ENCODE data around the gene GBA3. TPM values are rescaled to one million over a fixed set of nuclear protein-coding genes. Genes with fewer than 3 reads are reported as not detected.

The GBA3 gene
- not detected in 2 replicates for total RNA-seq (2014; rRNA removed; shearing (Covaris generic))

DNA sequence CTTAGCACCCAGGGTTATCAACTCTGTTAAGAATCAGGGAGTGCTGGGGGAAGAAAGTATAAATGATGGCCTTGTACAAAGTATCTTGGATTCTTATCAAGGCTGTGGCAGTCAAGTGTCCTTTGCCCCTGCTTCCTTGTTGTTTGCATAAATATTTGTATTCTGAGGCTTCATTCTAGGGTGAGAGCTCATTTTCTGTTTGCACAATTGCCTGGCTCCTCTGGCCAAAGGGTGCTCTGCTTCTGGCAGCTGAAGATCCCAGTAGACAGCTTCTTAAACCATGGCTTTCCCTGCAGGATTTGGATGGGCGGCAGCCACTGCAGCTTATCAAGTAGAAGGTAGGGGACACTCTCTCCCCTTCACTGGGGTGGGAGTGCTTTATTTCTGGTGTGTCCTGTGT, at the start of gene GBA3:
TSS of gene GBA3 (plus strand) at position 202 of the 400 bp plus-strand sequence.
- no peak for DNase-seq (ENCODE audit: low read depth)

DNA sequence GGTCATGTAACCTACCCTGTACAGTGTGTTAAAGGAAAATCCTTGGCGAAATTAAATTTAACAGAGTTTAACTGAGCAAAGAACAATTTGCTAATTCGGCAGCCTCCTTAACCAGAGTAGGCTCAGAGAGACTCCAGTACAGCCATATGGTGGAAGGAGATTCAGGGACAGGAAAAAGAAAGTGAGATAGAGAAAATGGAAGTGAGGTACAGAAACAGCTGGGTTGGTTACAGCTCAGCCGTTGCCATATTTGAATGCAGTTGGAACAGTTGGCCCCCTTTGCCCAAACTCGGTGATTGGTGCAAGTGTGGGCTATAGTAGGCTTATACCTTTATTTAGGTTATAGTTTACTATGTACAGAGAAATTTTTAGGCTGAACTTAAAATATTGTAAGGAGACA, 48.8 kb upstream of the GBA3 start:
- no peak for DNase-seq (ENCODE audit: low read depth)

DNA sequence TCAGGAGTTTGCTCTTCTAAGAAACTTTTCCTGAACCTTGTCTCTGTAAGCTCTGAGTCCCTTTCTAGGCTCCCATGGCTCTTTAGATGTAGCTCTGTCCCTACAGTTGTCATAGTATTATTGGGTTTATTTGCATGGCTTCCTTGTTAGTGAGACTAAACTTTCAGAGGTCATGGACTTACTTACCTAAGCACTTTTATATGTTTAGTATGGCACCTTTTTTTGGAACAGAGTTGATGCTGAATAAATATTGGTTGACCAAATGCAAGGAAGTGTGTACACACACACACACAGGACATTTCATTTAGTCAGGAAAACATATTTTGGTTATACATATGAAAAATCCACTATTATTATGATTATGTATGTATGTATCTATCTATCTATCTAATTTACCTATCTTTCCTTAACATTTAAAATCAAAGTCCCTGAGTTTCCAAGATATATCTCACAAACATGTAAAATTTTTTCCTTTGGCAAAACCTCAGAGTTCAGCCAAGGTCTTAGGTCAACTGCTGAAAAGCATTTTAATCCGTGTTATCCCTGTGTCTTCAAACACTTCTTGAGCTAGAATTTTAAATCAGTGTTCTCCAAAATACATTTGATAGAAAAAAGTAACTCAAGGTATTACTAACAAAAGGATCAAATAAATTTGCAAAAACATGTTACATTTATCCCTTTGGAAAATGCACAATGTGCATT, 47.1 kb upstream of the GBA3 start:
- DNase-seq (ENCODE audit: low read depth): no peak

DNA sequence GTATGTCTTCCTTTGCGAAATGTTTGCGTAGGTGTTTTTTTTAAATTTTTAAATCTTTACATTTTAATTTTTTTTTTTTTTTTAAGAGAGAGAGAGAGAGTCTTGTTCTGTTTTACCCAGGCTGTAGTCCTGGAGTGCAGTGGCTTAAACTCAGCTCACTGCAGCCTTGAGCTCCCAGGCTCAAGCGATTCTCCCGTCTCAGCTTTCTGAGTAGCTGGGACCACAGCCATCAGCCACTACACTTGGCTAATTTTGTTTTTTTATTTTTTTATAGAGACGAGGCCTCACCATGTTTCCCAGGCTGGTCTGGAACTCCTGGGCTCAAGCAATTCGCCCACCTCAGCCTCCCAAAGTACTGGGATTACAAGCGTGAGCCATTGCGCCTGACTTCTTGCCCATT, 43.7 kb upstream of the GBA3 start:
- DNase-seq (ENCODE audit: low read depth): no peak

DNA sequence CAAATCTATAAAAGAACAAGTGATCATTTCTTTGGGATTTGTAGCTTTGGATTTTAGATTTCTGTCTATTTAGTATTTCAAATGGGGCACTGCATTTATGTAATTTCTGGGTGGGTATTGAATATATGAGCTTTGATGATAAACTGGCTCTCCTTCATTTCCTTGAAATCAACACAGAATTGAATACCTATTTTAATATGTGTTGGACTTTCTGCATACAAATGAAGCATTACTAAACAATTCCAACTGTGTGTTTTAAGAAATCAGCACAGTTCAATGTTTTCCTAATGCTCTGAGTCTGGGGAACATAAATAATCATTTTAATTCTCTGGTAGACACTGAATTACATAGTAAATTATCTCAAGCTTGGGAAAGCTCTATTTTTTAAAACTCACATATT, 42.0 kb upstream of the GBA3 start:
- no peak for DNase-seq (ENCODE audit: low read depth)

DNA sequence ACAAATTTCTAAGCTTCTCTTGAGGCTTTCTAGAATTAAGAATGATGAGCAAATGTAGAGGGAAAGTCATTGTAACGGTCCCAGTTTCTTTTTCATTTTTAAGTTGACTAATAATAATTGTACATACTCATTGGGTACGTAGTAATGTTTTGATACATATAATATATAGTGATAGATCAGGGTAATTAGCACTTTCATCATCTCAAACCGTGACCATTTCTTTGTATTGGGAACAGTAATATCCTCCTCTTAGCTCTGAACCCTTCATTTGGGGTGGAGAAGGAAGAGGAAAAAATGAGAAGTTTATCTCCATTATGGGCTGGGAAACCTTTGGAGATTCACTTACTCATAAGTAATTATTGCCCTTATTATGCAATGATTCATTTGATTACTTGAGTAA, 39.0 kb upstream of the GBA3 start:
- DNase-seq (ENCODE audit: low read depth): no peak

DNA sequence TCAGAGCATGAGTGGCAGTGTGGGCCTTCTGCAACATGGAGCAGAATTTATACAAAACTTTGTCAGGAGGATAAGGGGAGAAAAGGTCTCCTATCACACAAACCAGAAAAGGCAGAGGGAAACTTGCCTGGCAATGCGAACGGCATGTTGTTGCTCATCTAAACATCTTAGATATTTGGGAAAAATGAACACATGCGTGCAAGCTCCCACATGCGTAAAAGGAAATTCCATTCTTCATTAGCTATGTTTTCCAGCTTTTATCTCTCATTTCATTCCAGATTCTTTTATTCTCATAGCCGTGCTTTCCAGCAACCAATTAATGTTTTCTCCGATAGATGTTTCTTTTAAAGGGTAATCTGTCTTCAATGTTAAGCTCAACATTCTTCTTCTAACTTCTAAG, 31.3 kb upstream of the GBA3 start:
- DNase-seq (ENCODE audit: low read depth): no peak

DNA sequence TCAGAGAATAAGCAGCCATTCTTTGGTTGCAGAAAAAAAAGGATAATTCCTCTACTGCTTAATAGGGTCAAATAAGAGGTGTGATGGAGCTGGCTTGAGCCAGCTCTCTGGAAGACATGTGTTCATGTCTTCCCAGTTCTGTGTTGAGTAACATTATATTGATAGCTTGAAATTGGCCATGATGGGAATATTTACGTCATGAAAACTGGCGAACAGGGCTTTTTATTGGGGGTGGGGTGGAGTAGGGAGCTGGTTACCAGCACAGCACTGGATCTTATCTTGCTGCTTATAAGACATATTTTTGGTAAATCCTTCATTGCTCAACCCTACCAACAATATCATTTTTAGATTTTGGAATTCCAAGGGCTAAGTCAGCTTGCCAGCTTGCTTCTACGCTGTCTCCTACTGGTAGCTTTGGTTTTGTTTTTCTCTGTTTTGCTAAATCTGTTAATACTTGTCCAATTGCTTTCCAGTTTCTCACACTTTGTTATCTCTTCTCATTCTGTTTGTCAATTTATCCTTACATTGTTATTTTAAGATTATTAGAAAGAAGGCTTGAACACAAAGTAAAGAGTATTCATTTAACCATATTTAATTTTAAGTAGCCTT, 25.3 kb upstream of the GBA3 start:
- no peak for DNase-seq (ENCODE audit: low read depth)

DNA sequence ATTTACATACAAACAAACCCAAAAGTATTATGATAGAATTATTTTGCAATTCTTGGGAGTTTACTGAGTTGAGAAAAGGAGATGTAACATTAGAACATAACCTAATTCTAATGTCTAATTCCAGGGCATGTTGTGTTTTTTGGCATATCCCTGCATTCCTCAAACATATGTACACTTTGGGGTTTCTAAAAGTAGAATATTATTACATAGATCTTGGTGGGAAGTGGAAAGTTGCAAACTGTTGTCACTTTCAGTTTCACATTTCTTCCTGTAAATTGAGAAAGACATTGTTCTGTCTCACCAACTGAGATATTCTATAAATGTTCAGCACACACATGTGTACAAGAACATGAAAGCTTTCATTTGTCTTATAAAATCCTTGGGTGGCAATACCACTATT, 24.4 kb upstream of the GBA3 start:
- no peak for DNase-seq (ENCODE audit: low read depth)

DNA sequence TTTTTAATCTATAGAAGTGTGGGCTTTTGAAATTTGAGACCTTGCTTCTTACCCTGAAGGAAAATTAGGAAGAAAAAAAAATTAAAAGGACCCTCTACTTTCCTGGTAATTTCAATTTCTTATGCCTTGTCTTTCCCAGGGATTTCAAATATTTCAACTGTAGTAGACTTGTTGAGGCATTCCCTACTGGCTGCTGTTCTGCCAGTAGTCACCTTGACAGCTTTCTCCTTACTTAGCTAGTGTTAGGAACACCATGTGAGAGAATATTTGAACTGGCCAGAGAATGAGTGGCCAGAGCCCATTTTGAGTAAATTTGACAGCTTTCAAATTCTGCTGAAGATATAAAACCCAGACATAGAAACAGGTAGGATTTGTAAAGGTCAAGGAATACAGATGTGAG, 24.0 kb upstream of the GBA3 start:
- no peak for DNase-seq (ENCODE audit: low read depth)

DNA sequence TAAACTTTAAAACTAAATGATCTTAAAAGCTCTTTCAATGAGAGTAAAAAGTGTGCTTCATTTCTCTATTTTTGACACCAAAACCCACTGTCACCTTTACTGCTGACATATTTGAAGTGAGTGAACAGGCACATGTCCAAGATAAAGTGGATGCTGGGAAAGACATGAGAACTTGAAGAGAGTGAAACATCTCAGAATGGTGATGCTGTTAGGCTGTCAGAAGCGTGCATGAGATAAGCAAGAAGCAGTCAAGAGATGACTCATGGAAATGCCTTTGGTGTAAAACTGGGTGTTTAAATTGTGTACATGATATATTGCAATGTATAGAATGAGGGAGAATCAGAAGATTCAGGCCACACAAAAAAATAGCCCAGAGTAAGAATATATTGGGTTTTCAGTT, 21.8 kb upstream of the GBA3 start:
- no peak for DNase-seq (ENCODE audit: low read depth)

DNA sequence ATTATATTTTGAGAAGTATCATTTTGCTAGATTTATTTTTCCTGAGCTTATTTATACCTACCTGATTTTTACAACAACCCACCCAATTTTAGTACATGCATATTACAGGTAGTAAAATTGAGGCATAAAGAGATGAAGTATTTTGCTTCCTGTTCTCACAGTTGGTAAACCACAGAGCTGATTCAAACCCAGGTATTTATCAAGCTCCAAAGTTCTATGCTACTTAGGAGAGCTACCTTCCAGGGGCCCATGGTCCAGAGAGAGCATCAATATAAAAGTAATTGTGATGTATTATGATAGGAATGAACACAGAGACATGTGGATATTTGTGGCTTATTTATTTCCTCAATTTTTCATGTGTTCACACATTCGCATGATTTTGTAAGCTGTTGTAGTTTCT, 20.2 kb upstream of the GBA3 start:
- no peak for DNase-seq (ENCODE audit: low read depth)

DNA sequence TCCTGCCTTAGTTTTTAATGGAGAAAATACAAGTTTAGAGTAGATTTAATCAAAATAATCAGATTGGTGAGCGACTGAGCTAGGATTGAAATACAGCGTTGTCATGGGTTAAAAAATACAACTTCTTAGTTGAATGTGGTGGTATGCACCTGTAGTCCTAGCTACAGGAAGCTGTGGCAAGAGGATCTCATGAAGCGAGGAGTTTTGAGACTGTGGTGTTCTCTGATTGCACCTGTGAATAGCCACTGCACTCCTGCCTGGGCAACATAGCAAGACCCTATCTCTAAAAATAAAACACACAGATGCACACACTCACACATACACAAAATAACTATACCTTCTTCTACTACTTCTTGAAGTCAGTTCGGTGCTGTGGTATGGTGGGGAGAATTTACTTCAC, 19.8 kb upstream of the GBA3 start:
- DNase-seq (ENCODE audit: low read depth): no peak

DNA sequence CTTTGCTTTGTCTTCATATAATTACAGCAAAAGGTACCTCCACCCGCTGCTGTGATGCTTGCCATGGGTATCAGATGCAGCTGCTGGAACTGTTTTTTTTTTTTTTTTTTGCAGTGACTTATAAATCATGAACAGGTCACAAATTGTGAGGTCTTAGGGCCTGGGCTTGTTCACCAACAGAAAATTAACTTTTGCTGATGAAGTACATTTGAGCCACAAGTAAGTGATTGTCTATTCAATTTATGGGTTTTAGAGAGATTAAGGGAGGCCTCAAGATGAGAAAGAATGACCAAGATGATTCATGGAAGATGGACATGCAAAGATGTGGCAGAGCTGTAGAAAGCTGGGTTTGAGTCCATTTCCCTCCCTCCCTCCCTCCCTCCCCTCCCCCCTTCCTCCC, 18.0 kb upstream of the GBA3 start:
- no peak for DNase-seq (ENCODE audit: low read depth)

DNA sequence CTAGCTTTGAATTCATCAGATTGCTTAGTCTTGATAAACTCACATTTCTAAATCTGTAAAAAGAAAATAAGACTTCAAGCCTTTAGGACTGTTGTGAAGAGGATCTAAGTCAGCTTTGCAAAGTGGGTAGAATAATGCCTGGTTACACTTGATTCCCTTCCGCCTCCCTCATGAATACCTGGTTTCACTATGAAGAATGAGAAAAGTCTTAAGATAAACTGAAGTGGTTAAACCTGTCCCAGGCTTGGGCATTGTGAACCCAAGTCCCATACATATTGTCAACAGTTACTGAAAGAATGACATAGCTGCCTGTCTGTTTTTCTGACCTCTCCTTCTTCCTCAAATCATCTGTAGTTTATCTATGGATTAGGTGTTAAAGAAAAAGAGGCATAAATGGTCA, 16.7 kb upstream of the GBA3 start:
- no peak for DNase-seq (ENCODE audit: low read depth)

DNA sequence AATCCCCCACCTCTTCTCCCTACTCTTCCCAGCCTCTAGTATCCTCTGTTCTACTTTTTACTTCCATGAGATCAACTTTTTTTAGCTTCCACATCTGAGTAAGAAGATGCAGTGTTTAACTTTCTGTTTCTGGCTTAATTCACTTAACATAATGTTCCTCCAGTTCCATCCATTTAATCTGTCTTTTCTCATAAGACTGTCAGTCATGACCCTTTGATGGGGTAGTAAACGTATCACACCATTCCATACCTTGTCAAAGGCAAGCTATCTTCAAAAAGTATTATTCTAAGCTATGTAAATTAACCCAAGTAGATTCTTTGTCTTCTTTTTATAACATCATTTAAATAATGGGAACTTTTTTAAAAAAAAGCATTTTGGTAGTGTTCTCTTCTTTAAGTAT, 15.0 kb upstream of the GBA3 start:
- DNase-seq (ENCODE audit: low read depth): no peak

DNA sequence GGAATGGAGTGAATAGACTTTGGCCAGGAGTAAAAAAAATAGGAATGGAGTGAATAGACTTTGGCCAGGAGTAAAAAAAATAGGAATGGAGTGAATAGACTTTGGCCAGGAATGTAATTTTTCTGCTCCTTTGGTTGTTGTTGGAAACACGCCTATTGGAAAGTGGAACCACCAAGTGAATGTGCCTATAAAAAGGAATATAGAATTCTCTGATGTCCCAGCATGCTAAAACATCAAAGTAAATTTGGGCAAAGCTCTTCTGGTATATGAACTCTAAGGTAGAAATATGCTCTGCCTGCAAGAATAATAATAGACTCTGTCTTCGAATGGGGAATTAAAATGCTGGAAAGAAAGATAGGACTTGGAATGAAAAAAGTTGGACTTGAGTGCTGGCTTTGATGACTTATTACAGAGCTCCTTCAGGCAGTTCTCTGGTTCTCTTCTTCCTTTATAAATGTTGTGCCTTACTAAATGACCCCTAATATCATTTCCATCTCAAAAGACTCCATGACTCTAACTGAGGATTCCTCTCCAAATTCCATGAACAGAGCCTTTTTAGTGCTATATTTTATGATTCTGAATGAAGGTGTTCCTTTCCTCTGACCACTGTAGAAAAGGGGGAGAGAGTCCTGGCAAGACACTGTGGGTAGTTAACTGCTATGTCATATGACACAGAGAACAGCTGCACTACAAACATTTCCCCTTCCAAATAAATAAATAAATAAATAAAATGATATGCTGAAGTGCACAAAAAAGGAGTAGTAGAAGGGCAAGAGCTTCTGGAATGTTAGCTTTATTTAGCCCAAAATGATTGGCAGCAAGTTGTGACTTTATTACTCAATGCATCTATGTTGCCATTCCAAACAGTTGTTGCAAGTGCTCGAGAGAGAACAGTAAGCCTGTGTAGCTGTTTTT, 13.5 kb upstream of the GBA3 start:
- no peak for DNase-seq (ENCODE audit: low read depth)

DNA sequence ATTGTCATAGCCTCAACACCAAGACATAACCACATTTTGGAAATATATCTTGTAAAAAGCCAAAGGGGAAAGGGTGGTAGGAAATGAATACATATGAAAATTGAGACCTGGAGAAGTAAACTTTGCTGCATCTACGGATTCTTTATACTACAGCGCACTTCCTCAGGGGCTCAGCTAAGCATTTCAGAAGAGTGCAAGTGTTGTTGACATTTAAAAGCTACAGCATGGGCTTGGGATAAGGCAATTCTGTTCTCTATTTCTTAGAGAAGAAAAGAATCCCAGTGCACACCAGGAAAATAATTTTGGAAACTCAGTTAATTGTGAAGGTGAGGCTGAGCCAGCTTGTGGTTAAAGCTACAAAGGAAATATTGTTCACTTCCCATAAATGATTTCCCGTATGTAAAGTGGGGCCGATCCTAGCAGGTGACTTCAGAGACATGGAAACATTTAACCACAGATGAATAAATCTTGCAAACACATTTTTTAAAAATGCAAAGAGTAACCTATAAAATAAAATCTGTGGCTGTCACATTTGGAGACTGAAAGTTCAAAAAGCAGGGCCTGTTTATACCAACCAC, 12.6 kb upstream of the GBA3 start:
- DNase-seq (ENCODE audit: low read depth): no peak

DNA sequence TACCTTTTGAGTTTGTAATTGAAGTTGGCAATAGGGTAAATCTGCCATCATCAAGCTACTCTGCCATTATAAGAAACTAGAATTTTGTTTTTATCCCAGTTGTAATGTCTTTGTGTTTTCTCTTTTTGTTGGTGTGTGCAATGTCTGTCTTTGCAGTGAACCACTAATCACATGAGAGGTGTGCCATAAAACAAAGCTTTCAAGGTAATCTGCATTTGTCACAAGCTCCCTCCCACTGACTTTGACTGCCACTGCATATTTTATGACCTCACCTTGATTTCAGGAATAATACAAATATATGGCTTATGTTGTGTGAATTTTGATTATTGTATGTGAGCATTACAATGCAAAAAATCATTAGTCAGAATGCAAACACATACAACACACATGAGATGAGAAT, 9.0 kb upstream of the GBA3 start:
- DNase-seq (ENCODE audit: low read depth): no peak

DNA sequence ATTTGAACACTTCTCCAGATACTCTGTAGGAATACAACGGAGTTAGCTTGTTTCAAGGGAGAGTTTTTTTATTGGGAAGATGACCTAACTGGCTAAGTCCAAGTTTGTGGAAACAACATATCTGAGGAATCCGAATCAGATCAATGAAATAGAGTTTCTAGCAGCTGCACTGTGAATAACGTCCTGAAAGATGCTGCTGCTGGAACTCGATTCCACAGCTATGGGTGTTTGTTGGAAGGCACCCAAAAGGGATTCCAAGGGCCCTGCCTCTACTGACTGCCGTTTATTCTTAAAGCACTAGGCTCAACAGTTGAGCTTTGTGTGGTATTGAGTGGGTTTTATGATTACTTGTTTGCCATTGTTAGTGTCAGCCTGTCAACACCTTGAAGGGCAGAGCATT, 6.6 kb upstream of the GBA3 start:
- DNase-seq (ENCODE audit: low read depth): no peak

DNA sequence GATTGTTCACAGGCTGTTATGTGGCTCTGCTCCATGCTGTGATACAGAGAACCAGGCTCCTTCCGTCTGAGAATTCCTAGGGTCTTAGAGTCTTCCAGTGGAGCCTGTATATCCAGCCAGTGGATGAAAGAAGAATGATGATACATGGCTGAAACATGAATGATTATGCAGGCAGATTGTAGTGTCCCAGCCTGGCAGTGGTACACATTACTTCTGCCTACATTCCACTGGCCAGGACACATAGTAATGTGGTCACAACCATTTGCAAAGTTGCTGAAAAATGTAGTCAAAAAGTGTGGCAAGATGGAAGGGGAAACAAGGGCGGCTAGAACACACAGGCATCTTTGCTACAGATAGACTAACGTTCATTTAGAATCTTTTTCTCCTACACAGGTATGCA, 4.5 kb upstream of the GBA3 start:
- no peak for DNase-seq (ENCODE audit: low read depth)

DNA sequence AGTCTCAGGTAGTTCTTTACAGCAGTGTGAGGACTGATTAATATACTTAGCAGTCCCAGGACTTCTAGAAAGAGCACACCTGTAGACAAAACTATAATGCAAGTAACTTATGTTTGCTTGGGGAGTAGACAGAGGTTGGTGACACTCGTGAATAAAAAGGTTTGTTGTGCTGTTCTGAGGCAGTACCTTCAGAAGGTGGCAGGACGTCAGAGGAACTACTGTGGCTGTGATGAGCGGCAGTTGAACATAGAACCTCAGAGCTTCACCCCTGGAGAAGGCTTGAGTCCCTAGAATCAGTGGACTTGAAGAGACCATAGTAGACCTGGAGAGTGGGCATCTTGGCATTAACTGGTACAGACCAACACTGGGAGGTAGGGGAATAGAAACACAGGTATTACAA, 3.3 kb upstream of the GBA3 start:
- DNase-seq (ENCODE audit: low read depth): no peak

DNA sequence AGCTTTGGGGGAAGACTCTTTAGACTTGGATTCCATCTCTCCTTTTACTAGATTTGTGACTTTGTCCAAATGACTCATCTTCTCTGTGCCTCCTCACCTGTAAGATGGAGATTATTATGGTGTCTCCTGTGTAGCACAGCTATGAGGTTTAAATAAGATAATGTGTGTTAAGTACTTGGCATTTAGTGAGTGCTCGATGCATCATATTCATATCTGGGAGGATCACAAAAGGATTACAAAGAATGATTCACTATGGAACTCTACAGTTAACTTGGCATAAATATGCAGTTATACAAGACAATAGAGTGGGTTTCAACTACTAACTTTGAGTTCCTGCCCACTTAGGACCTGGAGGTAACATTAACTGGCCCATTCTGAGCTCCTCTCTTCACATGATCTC, 2.3 kb downstream of the GBA3 start:
- DNase-seq (ENCODE audit: low read depth): no peak

Measured in RPMI7951 (cell line).